K562 (cell line): Measurements from ENCODE around the gene DNAH10. TPM values are rescaled to one million over a fixed set of nuclear protein-coding genes. Genes with fewer than 3 reads are reported as not detected.

ENCODE experiments used
- ATAC-seq: fragments of 200-7000 bp; cut with Tn5 transposase; 3 replicates; pipeline ENCODE4 v1.9.1; 2020; ENCODE audit warnings: moderate library complexity
- BruUV-seq: library from RNA; stranded (reverse); fragments of 400-500 nt; replicated peaks from 2 replicates; lab custom pipeline; 2021; lab: Mats Ljungman, UMichigan
- CTCF ChIA-PET: fragments of 300-600 bp; formaldehyde crosslinking; extraction: SDS; loops from one replicate; lab custom pipeline; 2021; ENCODE audit warnings: low intra/inter-chr PET ratio; lab: Yijun Ruan, JAX
- POLR2A ChIA-PET: fragments of 300-600, 350-650 bp; sonication (Branson Sonifier 250); formaldehyde crosslinking; extraction: SDS; loops from one replicate; lab custom pipeline; 2021; ENCODE audit warnings: antibody characterized with exemption, inconsistent platforms; lab: Yijun Ruan, JAX
- DNase-seq, 4 experiments: peaks; one replicate each; pipeline versions ENCODE4 v3.0.0 to v3.0.0-alpha.2; 2011 to 2018; ENCODE audit warnings: low spot score in 3 of 4, mixed read lengths in 3 of 4; ENCODE audit errors: extremely low read depth in 1 of 4
- FAIRE-seq: peaks from 2 replicates; lab custom pipeline; 2011; peaks lifted over from hg19 to GRCh38; lab: Jason Lieb, UNC
- H2AFZ ChIP-seq: 2 replicates; pipeline ENCODE4 v1.6.0; 2011; ENCODE audit warnings: low read depth, low read length, control low read depth, inconsistent platforms
- H3K27ac ChIP-seq: fragments of 200-600 bp; 3 replicates; pipeline ENCODE4 v1.8.0; 2011; ENCODE audit warnings: low read depth, mild to moderate bottlenecking, control low read depth, inconsistent platforms, low read length, moderate library complexity, mixed read lengths; ENCODE audit errors: extremely low read depth
- H3K27me3 ChIP-seq, 2 experiments: fragments of 300-600 bp in 1 of 2; 2 replicates in 1 of 2; 3 replicates in 1 of 2; pipeline versions ENCODE4 v1.6.0 to v1.8.0; 2011; ENCODE audit warnings: inconsistent platforms in 2 of 2, low read length in 2 of 2, mild to moderate bottlenecking in 1 of 2, mixed read lengths in 1 of 2, moderate library complexity in 1 of 2; ENCODE audit not compliant: control insufficient read depth in 2 of 2, insufficient read depth in 2 of 2
- H3K36me3 ChIP-seq: fragments of 300-600 bp; 3 replicates; pipeline ENCODE4 v1.8.0; 2011; ENCODE audit warnings: mild to moderate bottlenecking, low read length, inconsistent platforms; ENCODE audit not compliant: control insufficient read depth, insufficient read depth
- H3K4me1 ChIP-seq, 2 experiments: fragments of 200-600 bp in 1 of 2; replicated peaks in 1 of 2; 2 replicates in 1 of 2; 3 replicates in 1 of 2; pipeline versions ENCODE4 v1.5.1 to v1.8.0; 2011; ENCODE audit warnings: inconsistent platforms in 2 of 2, low read length in 2 of 2, mild to moderate bottlenecking in 1 of 2, mixed read lengths in 1 of 2, moderate library complexity in 1 of 2; ENCODE audit not compliant: control insufficient read depth in 2 of 2, insufficient read depth in 2 of 2
- H3K4me2 ChIP-seq: 2 replicates; pipeline ENCODE4 v1.6.1; 2011; ENCODE audit warnings: low read length, control low read depth, inconsistent platforms, mixed read lengths; ENCODE audit not compliant: insufficient read depth
- H3K4me3 ChIP-seq: fragments of 200-600 bp; sonication (generic), shearing (Covaris generic); 2 replicates; pipeline ENCODE4 v1.5.1; 2016; ENCODE audit warnings: control low read depth, inconsistent platforms
- H3K79me2 ChIP-seq: fragments of 200-600 bp; 3 replicates; pipeline ENCODE4 v1.8.0; 2011; ENCODE audit warnings: low read length, inconsistent platforms; ENCODE audit not compliant: control insufficient read depth, insufficient read depth
- H3K9ac ChIP-seq, 2 experiments: 2 replicates each; pipeline versions ENCODE4 v1.6.0 to v1.6.1; 2011; ENCODE audit warnings: low read depth in 2 of 2, low read length in 2 of 2, control low read depth in 1 of 2, inconsistent platforms in 1 of 2, mild to moderate bottlenecking in 1 of 2, mixed read lengths in 1 of 2; ENCODE audit not compliant: insufficient read depth in 1 of 2
- H3K9me1 ChIP-seq: one replicate; pipeline ENCODE4 v1.6.0; 2011; ENCODE audit warnings: inconsistent platforms, mild to moderate bottlenecking, low read length, moderate library complexity; ENCODE audit not compliant: control insufficient read depth, insufficient read depth
- H3K9me3 ChIP-seq: replicated peaks from 2 replicates; pipeline ENCODE4 v1.5.1; 2011; ENCODE audit warnings: low read depth, low read length, inconsistent platforms; ENCODE audit not compliant: control insufficient read depth, insufficient read depth
- H4K20me1 ChIP-seq: replicated peaks from 2 replicates; pipeline ENCODE4 v1.6.1; 2011; ENCODE audit warnings: low read length, inconsistent platforms, mixed read lengths; ENCODE audit not compliant: control insufficient read depth, insufficient read depth
- BMI1 ChIP-seq: fragments of 150-350 bp; IDR thresholded peaks from 2 replicates; pipeline ENCODE4 v1.6.1; 2014; ENCODE audit warnings: low read length
- CBX8 ChIP-seq: fragments of 200-600 bp; sonication (generic); IDR thresholded peaks from 2 replicates; pipeline ENCODE4 v1.6.1; 2012; ENCODE audit warnings: borderline replicate concordance, mixed run types, low read depth, mild to moderate bottlenecking, moderate library complexity, mixed read lengths, low read length, control low read depth, inconsistent platforms; ENCODE audit not compliant: poor library complexity, severe bottlenecking; ENCODE audit errors: extremely low read depth
- ILK ChIP-seq: fragments of 450-650 bp; IDR thresholded peaks from 2 replicates; pipeline ENCODE4 v1.6.1; 2016; ENCODE audit warnings: missing genetic modification characterization, low read depth, mild to moderate bottlenecking, missing compliant biosample characterization, moderate library complexity, borderline replicate concordance
- KLF1 ChIP-seq: fragments of 450-650 bp; IDR thresholded peaks from 2 replicates; pipeline ENCODE4 v1.6.1; 2016; ENCODE audit warnings: missing genetic modification characterization, missing compliant biosample characterization
- MTA1 ChIP-seq: fragments of 450-650 bp; IDR thresholded peaks from 2 replicates; pipeline ENCODE4 v1.6.1; 2017; ENCODE audit warnings: borderline replicate concordance
- NR2F6 ChIP-seq: fragments of 450-650 bp; formaldehyde crosslinking; IDR thresholded peaks from 2 replicates; pipeline ENCODE4 v1.4.0; 2020; ENCODE audit warnings: mild to moderate bottlenecking
- PYGO2 ChIP-seq: fragments of 450-650 bp; IDR thresholded peaks from 2 replicates; pipeline ENCODE4 v1.6.1; 2016; ENCODE audit warnings: mild to moderate bottlenecking, missing genetic modification characterization, moderate library complexity, missing compliant biosample characterization
- RFX1 ChIP-seq: fragments of 450-650 bp; IDR thresholded peaks from 2 replicates; pipeline ENCODE4 v1.6.1; 2016; ENCODE audit warnings: mild to moderate bottlenecking, moderate library complexity
- RNF2 ChIP-seq: sonication (generic); IDR thresholded peaks from 2 replicates; pipeline ENCODE4 v1.6.1; 2016
- SREBF1 ChIP-seq: fragments of 150-350 bp; IDR thresholded peaks from 2 replicates; pipeline ENCODE4 v1.6.1; 2014; ENCODE audit warnings: antibody characterized with exemption, low read depth, low read length, borderline replicate concordance
- TEAD4 ChIP-seq, 2 experiments: sonication (generic) in 1 of 2; formaldehyde crosslinking in 1 of 2; IDR thresholded peaks; 2 replicates each; pipeline versions ENCODE4 v1.6.1 to v1.8.0; 2012 to 2022; ENCODE audit warnings: borderline replicate concordance in 1 of 2, inconsistent platforms in 1 of 2, low read length in 1 of 2, mild to moderate bottlenecking in 1 of 2, missing genetic modification reagents in 1 of 2
- ZFP36 ChIP-seq: fragments of 150-350 bp; IDR thresholded peaks from 2 replicates; pipeline ENCODE4 v1.6.1; 2018; ENCODE audit warnings: low read length, low read depth; ENCODE audit not compliant: partially characterized antibody
- ZNF75A ChIP-seq: fragments of 450-650 bp; formaldehyde crosslinking; IDR thresholded peaks from 2 replicates; pipeline ENCODE4 v1.4.0; 2020; ENCODE audit warnings: mild to moderate bottlenecking
- WGBS: fragments of 100-300 bp; shearing (Covaris generic); methylation state at CpG from one replicate; pipeline ENCODE4 v1.1.6; 2016; ENCODE audit warnings: low coverage, mixed read lengths; ENCODE audit not compliant: insufficient coverage; ENCODE audit errors: missing lambda C conversion rate; 5-methylcytosine and 5-hydroxymethylcytosine counted together
- in situ Hi-C: fragments of 300-500 bp; cut with MboI; formaldehyde crosslinking; loops from 4 replicates; pipeline ENCODE4 v1.15.0; 2018; ENCODE audit warnings: inconsistent platforms, mixed read lengths
- intact Hi-C: fragments of 100-400 bp; cut with micrococcal nuclease; formaldehyde crosslinking; loops from 2 replicates; pipeline ENCODE4 v1.14.2; 2022
- polyA plus RNA-seq, 8 experiments: library from polyadenylated mRNA; depleted of rRNA in 4 of 8; stranded (reverse) in 5 of 8; unstranded in 3 of 8; fragments of >200 nt; fragmentation: Nextera tagmentation in 2 of 8; fragmentation: Illumina TruSeq in 1 of 8; extraction: Ambion mirVana in 2 of 8; extraction: Trizol in 1 of 8; gene quantifications; 2 replicates each; pipeline versions ENCODE4 v1.2.1 to v1.2.3, GENCODE V29; 2011 to 2014; ENCODE audit warnings: inconsistent platforms in 1 of 8, missing spikeins in 1 of 8
- total RNA-seq, 7 experiments: library from RNA; depleted of rRNA in 6 of 7; stranded (reverse); fragments of >200 nt in 6 of 7; fragmentation: Illumina TruSeq in 2 of 7; extraction: Trizol in 2 of 7; gene quantifications; 2 replicates each; pipeline versions ENCODE4 v1.2.1 to v1.2.3, GENCODE V29; 2011 to 2021; ENCODE audit warnings: low replicate concordance in 1 of 7
- TF ChIP-seq, protein P1 (sequence below), 2 experiments: fragments of 450-650 bp in 1 of 2; sonication (generic) in 1 of 2; formaldehyde crosslinking; conservative IDR thresholded peaks; 2 replicates each; pipeline versions ENCODE4 v1.4.0 to v1.8.1; 2020 to 2022; ENCODE audit warnings: mild to moderate bottlenecking in 1 of 2, missing genetic modification reagents in 1 of 2
- TF ChIP-seq, protein P2 (sequence below), 2 experiments: IDR thresholded peaks; 2 replicates each; pipeline ENCODE4 v1.6.1; 2012; ENCODE audit warnings: improper control_type of control experiment in 2 of 2, low read depth in 2 of 2, low read length in 2 of 2, borderline replicate concordance in 1 of 2

DNAH10 gene
- total and polyA plus RNA-seq, 9 of the 15 experiments (the other 6 are each of a cell fraction or from before 2014, with no cell fraction given): 0.01 to 0.06 (median 0.04) TPM; not detected in 1

DNA sequence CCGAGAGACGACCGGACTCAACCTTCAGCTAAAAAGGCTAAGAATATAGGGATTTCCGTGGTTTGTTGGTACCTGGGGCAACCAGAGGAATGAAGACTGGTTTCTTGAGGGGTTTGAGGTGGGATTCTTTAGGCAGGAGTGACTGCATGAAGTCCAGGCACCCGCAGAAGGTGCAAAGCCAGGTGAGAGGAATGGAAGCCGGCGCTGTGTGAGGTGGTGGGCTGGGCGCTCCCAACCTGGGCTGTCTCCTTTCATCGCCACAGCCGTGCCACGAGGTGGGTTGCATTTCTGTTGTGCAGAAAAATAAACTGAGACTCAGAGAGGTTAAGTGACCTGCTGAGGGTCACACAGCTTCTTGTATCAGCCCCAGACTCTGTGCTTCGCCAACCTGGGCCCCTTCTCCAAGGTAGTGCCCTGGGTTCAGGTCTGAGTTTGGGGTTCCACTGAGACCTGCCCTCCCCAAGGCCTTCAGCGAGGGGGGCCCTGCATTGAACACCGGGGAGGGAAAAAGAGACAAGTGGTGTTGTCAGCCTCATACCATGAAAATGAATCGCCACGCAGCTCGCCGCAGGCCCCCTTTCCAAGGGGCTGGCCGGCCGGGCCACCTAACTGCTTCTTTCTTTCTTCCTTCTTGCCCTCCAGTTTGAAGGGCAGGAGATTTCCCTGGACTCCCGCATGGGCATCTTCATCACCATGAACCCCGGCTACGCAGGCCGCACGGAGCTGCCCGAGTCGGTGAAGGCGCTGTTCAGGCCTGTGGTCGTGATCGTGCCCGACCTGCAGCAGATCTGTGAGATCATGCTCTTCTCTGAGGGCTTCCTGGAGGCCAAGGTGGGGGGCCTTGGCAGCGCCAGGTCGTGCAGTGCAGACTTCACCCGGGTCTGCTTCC is 88.4 kb downstream of the DNAH10 start (continued):
- TF ChIP-seq TEAD4 (IDR thresholded peaks at IDR 0.05; ENCODE audit: low read length) (no peak), TEAD4 (CRISPR knock-in tag; IDR thresholded peaks at IDR 0.05; ENCODE audit: borderline replicate concordance) (no peak), ZFP36 (peak; percentile 62), ILK (no peak)
- TF ChIP-seq, protein P1, sequence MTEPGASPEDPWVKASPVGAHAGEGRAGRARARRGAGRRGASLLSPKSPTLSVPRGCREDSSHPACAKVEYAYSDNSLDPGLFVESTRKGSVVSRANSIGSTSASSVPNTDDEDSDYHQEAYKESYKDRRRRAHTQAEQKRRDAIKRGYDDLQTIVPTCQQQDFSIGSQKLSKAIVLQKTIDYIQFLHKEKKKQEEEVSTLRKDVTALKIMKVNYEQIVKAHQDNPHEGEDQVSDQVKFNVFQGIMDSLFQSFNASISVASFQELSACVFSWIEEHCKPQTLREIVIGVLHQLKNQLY (CRISPR knock-in tag; conservative IDR thresholded peaks at IDR 0.05): no peak
- TF ChIP-seq, all 486 proteins: peak for 2

DNA sequence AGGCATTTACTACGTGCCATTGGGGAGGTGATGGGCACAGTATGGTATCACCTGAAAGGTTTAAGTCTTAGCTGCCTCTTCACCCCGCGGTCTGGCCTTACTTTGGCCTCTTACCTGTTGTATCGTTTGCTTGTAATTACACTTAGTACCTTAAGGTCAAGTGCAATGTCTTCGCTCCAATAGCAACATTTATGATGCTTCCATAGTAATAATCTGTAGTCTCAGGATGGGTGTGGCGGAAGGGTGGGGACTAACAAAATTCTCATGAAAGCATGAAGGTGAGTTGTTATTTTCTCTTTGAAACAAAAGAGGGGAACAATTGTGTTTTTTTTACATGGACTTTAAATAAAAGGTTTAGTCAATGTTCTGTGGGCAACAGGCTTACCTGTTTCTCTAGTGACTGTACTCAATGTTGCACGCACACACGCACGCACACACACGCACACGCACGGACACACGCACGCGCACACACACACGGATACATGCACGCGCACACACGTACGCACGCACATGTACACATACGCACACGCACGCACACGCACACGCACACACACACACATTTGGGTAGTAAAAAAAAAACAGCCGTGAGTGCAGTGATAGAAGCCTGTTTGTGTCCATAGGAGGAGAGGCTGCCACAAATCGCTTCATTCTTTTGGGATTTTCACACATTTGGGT is 91.4 kb downstream of the DNAH10 start:
- WGBS: 41% methylated on average over 23 of the region's 28 CpGs
- no peaks in the 10 kb centered on the region for H3K36me3 ChIP-seq
- DNase-seq: no peak
- no peaks in the 10 kb centered on the region for H3K79me2 ChIP-seq
- intact Hi-C loops: no loop called here
- H3K27ac ChIP-seq: no peak overlapping the region
- H3K9ac ChIP-seq: no peak overlapping the region
- CTCF ChIA-PET: no interaction called here
- ATAC-seq: no peak
- no peak overlapping the region; the same call in 1 of the 2 replicates for H3K4me2 ChIP-seq
- in situ Hi-C loops: no loop called here
- H3K4me1 ChIP-seq: peaks cover 6 to 8% of the 10 kb centered on the region in 2 experiments; a peak in 4 of 5 replicates
- H3K4me3 ChIP-seq: no peak overlapping the region
- FAIRE-seq: no peak
- no peaks in the 10 kb centered on the region for H4K20me1 ChIP-seq
- POLR2A ChIA-PET: interaction anchor here (0.5 to 1.2 kb wide), 4 partner anchors 14 to 111 kb away, joined by 3 to 5 read pairs (median 4); no protein-coding TSS in a partner anchor
- H3K9me3 ChIP-seq: no peaks in the 10 kb centered on the region
- no TSS peak for BruUV-seq
- peaks cover 38 to 62% of the 10 kb centered on the region in 2 experiments for H3K27me3 ChIP-seq
- peak overlapping the region; percentile 54; the same call in 1 of the 2 replicates for H2AFZ ChIP-seq
- no peaks in the 10 kb centered on the region for H3K9me1 ChIP-seq
- TF ChIP-seq RFX1: peak; percentile 36; the same call in 1 of the 2 replicates
- TF ChIP-seq, protein P2, sequence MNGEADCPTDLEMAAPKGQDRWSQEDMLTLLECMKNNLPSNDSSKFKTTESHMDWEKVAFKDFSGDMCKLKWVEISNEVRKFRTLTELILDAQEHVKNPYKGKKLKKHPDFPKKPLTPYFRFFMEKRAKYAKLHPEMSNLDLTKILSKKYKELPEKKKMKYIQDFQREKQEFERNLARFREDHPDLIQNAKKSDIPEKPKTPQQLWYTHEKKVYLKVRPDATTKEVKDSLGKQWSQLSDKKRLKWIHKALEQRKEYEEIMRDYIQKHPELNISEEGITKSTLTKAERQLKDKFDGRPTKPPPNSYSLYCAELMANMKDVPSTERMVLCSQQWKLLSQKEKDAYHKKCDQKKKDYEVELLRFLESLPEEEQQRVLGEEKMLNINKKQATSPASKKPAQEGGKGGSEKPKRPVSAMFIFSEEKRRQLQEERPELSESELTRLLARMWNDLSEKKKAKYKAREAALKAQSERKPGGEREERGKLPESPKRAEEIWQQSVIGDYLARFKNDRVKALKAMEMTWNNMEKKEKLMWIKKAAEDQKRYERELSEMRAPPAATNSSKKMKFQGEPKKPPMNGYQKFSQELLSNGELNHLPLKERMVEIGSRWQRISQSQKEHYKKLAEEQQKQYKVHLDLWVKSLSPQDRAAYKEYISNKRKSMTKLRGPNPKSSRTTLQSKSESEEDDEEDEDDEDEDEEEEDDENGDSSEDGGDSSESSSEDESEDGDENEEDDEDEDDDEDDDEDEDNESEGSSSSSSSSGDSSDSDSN (IDR thresholded peaks at IDR 0.05; ENCODE audit: borderline replicate concordance in 1 of 2, low read depth in 2 of 2, low read length in 2 of 2): no peak
- no peak for TF ChIP-seq PYGO2 (tag)
- no peak for TF ChIP-seq SREBF1
- TF ChIP-seq ZNF75A (CRISPR knock-in tag): no peak
- peak; percentile 33 for TF ChIP-seq CBX8
- TF ChIP-seq BMI1: 0 out of 2 replicates have a peak, but pooled peaks have one; percentile 17
- TF ChIP-seq MTA1: no peak
- TF ChIP-seq RNF2: peak; percentile 30; the same call in 1 of the 2 replicates
- 0 out of 2 replicates have a peak, but pooled peaks have one; percentile 48 for TF ChIP-seq KLF1 (tag)
- no peak for TF ChIP-seq NR2F6
